GM18502 (cell line): ENCODE measurements around the gene HOMER2.
"Not testable (repeated sequence)": the region's sequence is repeated elsewhere in the genome, so short reads cannot be mapped to it uniquely, and the experiment has no call there.

Experiments
- ATAC-seq: cut with Tn5 transposase; IDR thresholded peaks from one replicate; pipeline ENCODE4 v1.9.1; 2021; ENCODE audit warnings: mild to moderate bottlenecking; ENCODE audit not compliant: unreplicated experiment, poor library complexity

HOMER2 gene

GRCh38 chr15:82871358-82871757, 81.2 kb downstream of the HOMER2 start:
- no peak for ATAC-seq

- ATAC-seq: no peak
Observed at GRCh38 chr15:82870727-82871320, 81.7 kb downstream of the HOMER2 start.

GRCh38 chr15:82865981-82866380, 86.5 kb downstream of the HOMER2 start:
- not testable (repeated sequence) for ATAC-seq

- ATAC-seq: not testable (repeated sequence)
Observed at GRCh38 chr15:82865581-82865980, 86.9 kb downstream of the HOMER2 start.

- ATAC-seq: no peak
Observed at GRCh38 chr15:82864967-82865366, 87.6 kb downstream of the HOMER2 start.

GRCh38 chr15:82862886-82863285, 89.6 kb downstream of the HOMER2 start:
- ATAC-seq: no peak

GRCh38 chr15:82858932-82859331, 93.6 kb downstream of the HOMER2 start:
- ATAC-seq: no peak

GRCh38 chr15:82856397-82857170, 95.9 kb downstream of the HOMER2 start:
- ATAC-seq: no peak

- no peak for ATAC-seq
Observed at GRCh38 chr15:82855286-82856100, 97.0 kb downstream of the HOMER2 start.

- no peak for ATAC-seq
Observed at GRCh38 chr15:82854554-82854953, 98.0 kb downstream of the HOMER2 start.

- no peak for ATAC-seq
Observed at GRCh38 chr15:82852941-82853561, 99.5 kb downstream of the HOMER2 start.

GRCh38 chr15:82851981-82852511, 100.5 kb downstream of the HOMER2 start:
- ATAC-seq: no peak

- no peak for ATAC-seq
Observed at GRCh38 chr15:82851306-82851850, 101.1 kb downstream of the HOMER2 start.

GRCh38 chr15:82850731-82851130, 101.8 kb downstream of the HOMER2 start:
- no peak for ATAC-seq

- ATAC-seq: no peak
Observed at GRCh38 chr15:82849556-82850512, 102.7 kb downstream of the HOMER2 start.

- no peak for ATAC-seq
Observed at GRCh38 chr15:82848241-82848993, 104.1 kb downstream of the HOMER2 start.

- no peak for ATAC-seq
Observed at GRCh38 chr15:82847703-82848102, 104.8 kb downstream of the HOMER2 start.

GRCh38 chr15:82846621-82847020, 105.9 kb downstream of the HOMER2 start:
- ATAC-seq: no peak
